HG03571 (cell line): ENCODE measurements around the gene NTSR2.

Experiments
- ATAC-seq: cut with Tn5 transposase; IDR thresholded peaks from one replicate; pipeline ENCODE4 v1.9.1; 2021; ENCODE audit not compliant: unreplicated experiment

The NTSR2 gene, protein sequence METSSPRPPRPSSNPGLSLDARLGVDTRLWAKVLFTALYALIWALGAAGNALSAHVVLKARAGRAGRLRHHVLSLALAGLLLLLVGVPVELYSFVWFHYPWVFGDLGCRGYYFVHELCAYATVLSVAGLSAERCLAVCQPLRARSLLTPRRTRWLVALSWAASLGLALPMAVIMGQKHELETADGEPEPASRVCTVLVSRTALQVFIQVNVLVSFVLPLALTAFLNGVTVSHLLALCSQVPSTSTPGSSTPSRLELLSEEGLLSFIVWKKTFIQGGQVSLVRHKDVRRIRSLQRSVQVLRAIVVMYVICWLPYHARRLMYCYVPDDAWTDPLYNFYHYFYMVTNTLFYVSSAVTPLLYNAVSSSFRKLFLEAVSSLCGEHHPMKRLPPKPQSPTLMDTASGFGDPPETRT

DNA sequence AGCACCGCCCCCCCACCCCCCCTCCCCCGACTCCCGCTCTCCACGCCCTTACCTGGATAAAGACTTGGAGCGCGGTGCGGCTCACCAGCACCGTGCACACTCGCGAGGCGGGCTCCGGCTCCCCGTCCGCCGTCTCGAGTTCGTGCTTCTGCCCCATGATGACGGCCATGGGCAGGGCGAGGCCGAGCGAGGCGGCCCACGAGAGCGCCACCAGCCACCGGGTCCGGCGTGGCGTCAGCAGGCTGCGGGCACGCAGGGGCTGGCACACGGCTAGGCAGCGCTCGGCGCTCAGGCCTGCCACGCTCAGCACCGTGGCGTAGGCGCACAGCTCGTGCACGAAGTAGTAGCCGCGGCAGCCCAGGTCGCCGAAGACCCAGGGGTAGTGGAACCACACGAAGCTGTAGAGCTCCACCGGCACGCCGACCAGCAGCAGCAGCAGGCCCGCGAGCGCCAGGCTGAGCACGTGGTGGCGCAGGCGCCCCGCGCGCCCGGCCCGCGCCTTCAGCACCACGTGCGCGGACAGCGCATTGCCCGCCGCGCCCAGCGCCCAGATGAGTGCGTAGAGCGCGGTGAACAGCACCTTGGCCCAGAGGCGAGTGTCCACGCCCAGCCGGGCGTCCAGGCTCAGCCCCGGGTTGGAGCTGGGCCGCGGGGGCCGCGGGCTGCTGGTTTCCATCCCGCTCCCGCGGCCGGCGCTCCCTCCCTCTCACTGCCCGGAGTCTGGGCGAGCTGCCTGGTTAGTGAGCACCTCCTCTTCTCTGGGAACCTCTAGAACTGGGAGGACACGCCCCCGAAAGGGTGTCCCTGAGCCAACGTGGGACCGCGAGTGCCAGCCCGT lies at the start of gene NTSR2:
NTSR2 (minus strand) TSS at position 742 of the 838 bp plus-strand sequence; CDS start at position 676, 66 bp downstream.
- no peak for ATAC-seq

DNA sequence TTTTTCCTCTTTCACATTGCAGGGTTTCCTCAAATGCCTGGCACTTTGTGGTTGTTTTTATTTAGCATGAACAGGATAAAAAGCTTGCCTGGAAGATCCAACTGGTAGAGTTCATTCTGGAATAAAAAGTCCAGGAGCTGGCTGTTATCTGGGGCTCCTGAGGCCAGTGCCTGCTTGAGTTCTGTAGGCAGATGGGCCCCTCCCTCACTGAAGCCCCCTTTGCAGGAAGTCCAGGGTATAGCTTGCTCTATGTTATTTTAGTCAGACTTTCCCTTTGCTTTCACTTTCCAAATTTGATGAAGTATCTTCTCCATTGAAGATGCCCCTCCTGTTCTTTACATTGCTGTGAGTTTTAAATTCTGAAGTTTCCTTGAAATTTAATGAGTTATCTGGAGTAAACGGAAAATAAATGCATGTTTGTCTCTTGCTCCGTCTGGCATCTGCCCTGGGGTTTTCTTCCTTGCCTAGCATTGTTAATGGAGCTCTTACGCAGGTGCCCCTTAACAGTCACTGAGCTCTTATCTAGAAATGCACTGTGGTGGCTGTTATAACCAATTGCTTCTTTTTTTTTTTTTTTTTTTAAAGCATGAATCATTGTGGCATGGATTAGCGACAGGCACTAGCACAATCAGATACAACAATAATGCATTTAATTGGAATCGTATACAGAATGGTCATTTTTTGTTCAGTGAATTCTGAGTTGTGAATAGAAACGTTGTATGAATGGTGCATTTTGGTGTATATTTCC lies 49.4 kb upstream of the NTSR2 start:
- ATAC-seq: no peak

DNA sequence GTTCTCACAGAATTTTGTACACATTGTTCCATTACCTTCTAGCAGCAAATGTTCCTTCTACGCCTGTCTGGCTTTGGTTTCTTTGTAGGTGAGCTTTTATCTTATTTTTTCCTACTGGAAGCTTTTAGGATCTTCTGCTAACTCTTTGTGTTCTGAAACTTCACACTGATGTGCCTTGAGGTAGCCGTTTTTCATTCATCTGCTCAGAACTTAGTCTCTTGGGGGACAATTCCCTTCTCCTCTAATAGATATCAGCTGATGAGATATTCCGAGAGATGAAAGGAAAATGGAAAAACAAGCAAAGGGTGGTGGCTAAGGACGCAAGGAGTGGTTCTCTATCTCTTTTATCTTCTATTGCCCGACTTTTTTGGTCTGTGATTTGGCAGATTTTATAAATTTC lies 48.6 kb upstream of the NTSR2 start:
- ATAC-seq: no peak

DNA sequence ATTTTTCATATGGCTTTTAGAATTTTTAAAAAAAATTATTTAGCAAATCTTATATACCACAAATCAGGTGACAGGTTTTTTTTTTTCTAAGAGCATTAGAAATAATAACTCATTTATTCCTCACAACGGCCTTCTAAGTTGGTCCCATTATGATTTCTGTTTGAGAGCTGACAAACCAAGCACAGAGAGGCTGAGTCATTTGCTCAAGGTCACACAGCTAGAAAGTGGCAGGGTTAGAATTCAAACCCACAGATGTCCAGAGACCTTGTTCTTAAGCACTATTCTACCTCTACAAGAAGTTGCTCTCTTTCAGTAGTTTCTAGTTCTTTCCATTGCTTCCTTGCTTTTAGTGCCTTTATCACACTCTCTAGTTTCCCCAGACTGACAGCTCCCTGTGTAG lies 47.6 kb upstream of the NTSR2 start:
- ATAC-seq: no peak

DNA sequence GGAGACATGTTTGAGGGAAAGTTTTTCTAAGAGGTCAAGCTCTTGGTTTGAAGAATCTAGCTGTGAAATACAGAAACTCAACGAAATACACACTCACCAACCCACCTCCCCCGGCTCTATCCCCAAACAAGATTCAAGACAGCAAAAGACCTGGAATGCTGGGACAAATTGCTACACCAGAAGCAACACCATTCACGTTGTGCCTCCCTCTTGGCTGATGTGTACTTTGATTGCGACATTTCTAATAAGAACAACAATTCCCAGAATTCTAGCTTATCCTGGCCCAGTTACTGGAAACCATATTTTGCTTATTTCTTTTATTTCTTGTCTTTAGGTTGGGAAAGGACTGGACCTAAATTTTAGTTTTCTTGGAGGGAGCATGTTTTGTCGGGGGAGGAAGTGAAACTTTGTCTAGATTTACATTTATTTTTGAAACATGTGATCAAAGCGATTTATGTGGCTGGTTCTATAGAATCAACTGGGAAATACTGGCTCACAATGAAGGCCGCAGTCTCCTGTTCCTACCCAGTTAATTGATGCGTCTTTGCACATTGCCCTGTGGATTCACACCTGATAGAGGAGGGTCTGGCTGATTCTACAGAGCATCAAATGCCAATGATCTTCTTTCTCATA lies 46.8 kb upstream of the NTSR2 start:
- ATAC-seq: no peak

DNA sequence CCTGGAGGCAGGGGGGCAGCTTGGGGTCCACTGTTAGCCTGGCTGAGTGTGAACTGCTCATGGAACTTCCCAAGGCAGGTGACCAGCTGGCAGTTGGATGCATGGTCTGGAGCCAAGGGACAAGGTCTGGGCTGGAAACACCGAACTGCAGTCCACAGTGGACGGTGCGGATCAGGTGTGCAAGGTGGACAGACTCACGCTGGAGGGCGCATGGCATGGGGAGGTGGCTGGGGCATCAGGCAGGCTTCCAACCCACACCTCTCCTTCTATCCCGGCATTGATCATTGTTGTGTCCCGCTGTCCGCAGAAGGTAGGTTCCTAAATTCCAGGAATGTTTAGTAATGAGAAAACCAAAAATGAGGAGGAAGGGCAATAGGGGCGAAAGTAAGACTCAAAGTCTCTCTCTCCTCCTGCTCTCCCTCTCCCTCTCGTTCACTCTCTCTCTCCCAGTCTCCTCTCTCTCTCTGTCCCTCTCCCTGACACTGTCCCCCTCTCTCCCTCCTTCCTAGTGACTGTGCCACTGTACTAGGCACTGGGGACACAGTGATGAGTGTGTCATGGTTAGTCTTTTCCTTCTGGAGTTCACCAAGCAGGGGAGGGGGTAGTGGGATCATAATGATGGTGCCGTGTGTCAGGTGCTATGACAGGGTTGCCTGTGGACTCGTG lies 46.1 kb upstream of the NTSR2 start:
- ATAC-seq: no peak

DNA sequence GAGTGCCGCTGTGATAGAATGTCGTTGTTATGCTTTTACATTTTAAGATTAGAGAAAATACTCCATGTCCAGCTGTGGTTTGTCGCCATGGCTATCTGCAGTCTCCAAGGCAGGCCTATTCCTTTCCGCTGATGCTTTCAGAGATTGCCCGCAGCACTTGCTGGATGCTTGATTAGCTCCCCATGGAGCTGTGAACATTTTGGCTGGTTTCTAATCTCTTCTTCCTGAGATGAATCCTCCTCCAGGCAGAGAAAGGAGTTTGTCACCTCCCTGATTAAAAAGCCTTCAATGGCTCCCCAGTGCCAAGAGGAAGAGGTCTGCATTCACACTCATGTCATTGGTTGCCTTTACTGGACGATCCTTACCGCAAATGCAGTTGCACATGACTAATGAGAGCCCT lies 43.8 kb upstream of the NTSR2 start:
- ATAC-seq: no peak

DNA sequence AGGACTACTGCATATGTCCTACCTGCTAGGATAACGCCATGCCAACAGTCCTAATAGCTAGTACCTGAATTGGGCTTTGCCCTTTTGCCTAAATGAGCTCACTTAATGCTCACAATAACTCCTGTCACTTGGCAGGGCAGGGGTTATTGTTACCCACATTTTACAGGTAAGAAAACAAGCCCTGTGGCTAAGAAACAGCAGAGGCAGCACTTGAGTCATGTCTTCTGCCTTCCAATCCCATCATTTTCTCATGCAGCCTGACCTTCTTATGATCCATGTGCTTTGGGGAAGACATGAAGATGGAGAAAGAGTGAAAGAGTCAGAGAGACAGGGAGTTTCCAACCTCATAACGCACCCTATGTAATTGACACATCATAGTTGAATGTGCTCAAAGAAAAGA lies 42.9 kb upstream of the NTSR2 start:
- no peak for ATAC-seq

DNA sequence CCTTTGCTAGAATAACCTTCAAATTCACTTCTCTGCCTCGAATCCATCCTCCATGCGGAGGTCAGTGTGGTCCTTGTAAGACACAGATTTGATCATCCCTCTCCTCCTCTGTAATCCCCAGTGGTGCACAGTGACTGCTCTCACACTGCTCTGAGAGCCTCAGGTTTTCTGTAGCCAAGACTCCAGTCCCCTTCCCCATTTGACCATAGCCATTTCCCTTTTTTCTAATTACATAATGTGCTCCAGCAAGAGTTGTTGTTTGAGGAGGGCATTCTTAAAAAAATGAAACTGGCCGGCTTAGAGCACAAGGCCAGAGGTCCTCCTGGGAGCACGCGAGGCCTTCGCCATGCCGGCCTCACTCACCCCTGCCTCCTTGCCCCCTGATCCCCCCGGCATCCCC lies 41.8 kb upstream of the NTSR2 start:
- no peak for ATAC-seq

DNA sequence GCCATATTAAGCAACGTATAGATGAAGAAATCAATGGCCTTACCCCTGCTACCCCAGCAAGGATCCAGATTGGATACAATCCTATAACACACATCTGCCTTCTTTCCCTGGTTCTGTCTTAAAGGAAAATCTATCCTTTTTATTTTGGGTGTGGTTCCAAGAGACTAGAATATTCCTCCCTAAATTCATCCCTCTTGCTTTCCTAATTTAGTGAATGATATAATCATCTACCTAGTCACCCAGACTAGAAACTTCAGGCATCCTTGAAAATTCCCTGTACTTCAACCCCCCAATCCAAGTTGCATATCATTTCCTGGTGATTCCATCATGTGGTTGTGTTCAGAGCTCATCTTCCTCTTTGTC lies 41.3 kb upstream of the NTSR2 start:
- ATAC-seq: no peak

DNA sequence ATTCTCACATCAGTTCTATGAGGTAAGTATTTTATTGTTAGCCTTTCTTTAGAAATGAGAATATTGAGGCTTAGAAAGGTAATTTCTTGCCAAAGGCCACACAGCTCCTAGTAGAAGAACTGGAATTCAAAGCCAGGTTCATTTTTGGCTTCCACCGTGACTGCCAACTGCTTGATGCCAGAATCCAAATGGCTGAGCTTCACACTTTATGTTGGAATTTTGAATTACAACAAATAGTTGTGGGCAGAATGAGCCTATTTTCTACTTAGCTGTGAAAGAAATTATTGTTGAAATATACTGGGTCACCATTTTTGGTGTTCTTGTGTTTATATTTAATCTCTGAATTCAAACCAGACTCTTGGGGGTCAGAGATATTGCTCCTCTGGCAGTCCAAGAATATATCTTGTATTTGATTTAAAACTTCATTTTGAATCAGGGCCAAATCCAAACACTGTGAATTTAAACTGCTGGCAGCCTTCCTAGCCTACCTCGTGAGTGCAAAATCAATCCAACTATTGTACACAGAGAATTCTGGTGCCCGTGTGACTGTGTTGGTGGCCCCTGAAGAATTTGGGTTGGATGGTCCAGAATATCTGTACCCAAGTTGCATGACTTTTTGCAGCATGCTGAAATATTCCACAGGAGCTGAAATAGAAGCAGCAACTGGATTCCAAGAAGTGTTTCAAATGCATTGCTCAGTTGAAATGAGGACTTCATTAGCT lies 40.8 kb upstream of the NTSR2 start:
- no peak for ATAC-seq

DNA sequence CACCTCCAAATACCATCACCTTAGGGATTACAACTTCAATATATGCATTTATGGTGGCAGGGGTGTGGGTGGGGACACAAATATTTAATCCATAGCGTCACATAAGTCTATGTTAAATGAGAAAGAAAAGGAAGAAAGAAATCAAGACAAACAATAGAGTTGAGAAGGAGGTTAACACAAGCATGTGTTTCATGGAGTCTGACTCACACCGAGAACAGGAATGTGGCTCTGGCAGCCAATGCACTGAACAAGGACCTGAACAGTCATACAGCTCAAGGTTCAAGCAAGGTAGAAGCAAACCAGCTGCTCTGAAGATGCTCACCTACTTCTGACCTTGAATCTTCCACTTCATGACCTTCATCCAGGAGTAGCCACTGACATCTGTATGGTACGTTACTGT lies 40.2 kb upstream of the NTSR2 start:
- no peak for ATAC-seq

DNA sequence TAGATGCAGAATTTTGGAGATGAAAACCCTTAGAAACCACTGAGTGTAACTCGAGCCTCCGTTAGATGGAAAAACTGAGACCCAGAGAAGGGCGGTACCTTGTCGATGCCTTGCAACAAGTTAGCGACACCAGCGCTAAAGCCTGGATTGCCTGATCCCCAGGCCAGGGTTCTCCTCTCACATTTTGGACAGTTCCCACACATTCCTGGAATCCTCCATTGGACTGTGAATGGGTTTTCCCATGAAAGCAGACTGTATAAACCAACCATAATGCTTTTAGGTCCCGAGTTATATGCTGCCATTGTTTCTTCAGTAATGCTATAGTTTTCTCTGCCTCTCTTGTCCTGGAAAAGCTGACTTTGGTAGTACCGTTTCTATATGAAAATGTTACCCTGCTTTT lies 39.3 kb upstream of the NTSR2 start:
- no peak for ATAC-seq

DNA sequence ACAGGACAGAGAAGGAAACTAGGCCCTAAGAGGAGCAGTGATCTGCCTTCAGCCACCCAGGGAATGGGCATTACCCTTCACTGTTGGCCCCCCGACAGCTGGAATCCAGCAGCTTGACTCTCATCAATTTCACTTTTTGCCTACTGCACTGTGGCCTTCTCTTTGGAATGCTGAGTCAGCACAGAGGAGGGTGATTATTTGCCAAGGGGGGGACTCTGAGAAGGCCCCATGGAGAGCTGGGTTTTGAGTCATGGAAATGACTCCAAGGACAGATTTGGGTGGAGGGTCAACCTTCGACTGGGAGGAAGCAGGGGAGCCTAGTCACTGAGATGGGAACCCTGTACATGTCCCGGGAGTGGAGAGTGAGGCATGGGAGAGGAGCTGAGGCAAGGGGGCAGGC lies 38.1 kb upstream of the NTSR2 start:
- ATAC-seq: no peak

DNA sequence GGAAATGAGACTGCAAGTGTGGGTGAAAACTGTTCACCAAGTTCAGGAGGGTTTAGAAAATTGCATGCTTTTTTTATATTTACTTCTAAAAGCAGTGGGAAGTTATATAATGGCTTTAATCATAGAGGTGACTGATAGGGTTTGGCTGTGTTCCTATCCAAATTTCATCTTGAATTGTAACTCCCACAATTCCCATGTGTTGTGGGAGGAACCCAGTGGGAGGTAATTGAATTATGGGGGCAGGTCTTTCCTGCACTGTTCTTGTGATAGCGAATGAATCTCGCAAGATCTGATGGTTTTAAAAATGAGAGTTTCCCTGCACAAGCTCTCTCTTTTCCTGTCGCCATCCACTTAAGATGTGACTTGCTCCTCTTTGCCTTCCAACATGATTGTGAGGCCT lies 35.7 kb upstream of the NTSR2 start:
- ATAC-seq: no peak

DNA sequence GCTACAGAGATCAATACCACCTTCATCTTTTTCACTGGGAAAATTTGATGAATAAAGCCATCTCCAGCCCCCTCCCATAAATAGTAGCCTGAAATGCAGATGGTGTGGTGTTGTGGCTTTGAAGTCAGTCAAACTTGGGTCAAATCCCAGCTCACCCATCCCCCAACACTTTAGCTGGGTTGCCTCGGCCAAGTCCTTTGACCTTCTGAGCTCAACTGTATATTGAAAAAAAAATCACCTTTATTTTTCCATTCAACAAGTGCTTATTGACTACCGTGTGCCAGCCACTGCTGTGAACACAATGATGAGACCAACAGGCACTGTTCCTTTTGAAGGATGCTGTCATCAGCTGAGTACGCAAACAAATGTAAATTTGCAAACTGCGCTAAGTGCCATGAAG lies 35.1 kb upstream of the NTSR2 start:
- no peak for ATAC-seq

DNA sequence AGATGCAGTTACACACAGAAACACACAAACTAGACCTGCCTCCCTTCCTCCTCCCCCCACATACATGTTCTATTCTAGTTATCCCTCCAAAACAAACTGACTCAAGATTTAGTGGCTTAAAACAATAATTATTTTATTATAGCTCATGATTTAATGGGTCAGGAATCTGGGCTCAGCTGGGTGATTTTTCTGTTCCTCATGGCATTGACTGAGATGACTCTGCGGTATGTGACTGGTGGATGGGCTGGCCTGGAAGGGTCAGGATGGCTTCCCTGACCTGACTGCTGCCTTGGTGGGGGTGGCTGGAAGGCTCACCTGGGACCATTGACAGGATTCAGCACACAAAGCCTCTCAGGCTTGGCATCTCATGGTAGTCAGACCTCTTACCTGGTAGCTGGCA lies 33.7 kb upstream of the NTSR2 start:
- ATAC-seq: no peak

DNA sequence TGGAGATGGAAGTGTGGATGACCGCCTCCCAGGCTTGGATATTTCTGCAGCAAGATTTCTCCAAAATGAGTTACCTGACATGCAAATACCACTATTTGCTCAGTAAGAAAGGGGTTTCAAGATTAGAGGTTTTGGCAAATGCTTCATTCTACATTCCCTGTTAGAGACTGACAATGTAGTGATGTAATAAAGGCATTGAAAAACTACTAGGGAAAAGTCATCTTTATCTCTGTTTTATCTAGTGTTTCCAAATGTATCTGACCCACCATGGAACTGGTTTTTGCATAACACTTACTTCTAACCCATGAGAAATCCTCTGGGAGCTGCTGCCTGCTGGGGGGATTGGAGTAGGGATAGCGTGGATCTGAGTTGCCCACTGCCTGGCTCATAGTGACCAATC lies 33.0 kb upstream of the NTSR2 start:
- ATAC-seq: no peak

DNA sequence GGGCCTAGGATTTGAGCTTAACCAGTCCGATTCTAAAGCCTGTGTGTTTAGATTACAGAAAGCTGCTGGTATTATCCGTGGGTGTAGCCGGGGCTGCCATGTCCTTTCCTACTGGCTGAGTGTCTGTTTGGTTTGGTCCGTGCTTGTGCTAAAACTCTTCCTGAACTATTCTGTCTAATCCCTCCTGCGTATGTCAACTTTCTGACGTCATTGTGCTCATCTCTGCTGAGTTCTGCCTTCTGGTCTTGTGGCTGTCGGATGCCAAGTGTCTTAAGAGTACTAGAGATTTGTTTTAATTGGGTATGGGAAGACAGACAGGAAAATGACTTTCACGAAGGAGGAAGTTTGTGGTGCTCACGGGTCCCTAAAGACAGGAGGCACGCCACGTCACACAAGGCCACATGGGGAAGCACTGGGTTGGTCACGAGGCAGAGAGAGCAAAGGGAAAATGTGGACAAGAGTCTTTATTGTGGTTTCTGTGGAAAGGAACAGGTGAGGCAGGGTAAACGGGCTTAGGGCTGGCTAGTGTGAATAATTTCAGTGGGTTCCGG lies 31.8 kb upstream of the NTSR2 start:
- no peak for ATAC-seq

DNA sequence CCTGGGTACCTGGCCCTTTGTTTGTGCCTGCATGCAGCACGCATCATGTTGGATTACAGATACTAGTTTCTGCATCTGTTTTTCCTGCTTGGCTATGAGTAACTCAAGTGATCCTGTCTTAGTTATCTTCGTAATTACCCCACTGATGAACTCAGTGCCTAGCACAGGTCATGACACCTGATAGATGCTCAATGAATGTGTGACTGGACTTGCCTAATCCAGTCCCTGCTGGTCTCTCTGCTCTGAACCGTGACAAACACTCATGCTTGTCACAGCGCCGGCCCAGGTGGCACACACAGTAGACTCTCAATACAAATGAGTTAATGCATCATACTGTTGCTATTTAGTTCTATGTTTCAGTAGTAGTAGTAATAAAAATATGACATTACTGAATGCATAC lies 31.2 kb upstream of the NTSR2 start:
- no peak for ATAC-seq
